A549 (cell line): ENCODE results near the gene SNAP29. TPM values are rescaled to one million over a fixed set of nuclear protein-coding genes. Genes with fewer than 3 reads are reported as not detected.
"Not testable (repeated sequence)": the region's sequence is repeated elsewhere in the genome, so short reads cannot be mapped to it uniquely, and the experiment has no call there.

Source experiments
- ATAC-seq, 2 experiments: fragments of 200-7000 bp in 1 of 2; fragments of >200 bp in 1 of 2; cut with Nextera tagmentation in 1 of 2; cut with Tn5 transposase in 1 of 2; 3 replicates each; pipeline versions ENCODE4 v1.8.0 to v1.9.1; 2018 to 2020; ENCODE audit warnings: mild to moderate bottlenecking in 1 of 2, moderate library complexity in 1 of 2
- CTCF ChIA-PET: fragments of 300-600 bp; sonication (Branson Sonifier 250); formaldehyde crosslinking; extraction: SDS; loops from one replicate; lab custom pipeline; 2021; ENCODE audit warnings: antibody characterized with exemption, inconsistent platforms; lab: Yijun Ruan, JAX
- POLR2A ChIA-PET: fragments of 350-600 bp; formaldehyde crosslinking; extraction: SDS; loops from one replicate; lab custom pipeline; 2021; ENCODE audit warnings: antibody characterized with exemption, inconsistent platforms; lab: Yijun Ruan, JAX
- DNase-seq, 2 experiments: peaks; one replicate each; pipeline versions ENCODE4 v3.0.0 to v3.0.0-alpha.2; 2011 to 2016; ENCODE audit warnings: low read depth in 1 of 2, low spot score in 1 of 2
- FAIRE-seq: peaks from 2 replicates; lab custom pipeline; 2011; peaks lifted over from hg19 to GRCh38; lab: Jason Lieb, UNC
- H3K27ac ChIP-seq, 2 experiments: fragments of >200 bp; sonication (Bioruptor Twin); formaldehyde crosslinking; 3 replicates each; pipeline ENCODE4 v1.5.1; 2016 to 2017
- H3K4me1 ChIP-seq: fragments of >200 bp; sonication (Bioruptor Twin); formaldehyde crosslinking; 3 replicates; pipeline ENCODE4 v1.6.1; 2016
- H3K4me2 ChIP-seq: fragments of >200 bp; sonication (Bioruptor Twin); formaldehyde crosslinking; 3 replicates; pipeline ENCODE4 v1.6.1; 2016
- H3K4me3 ChIP-seq: fragments of >200 bp; sonication (Bioruptor Twin); formaldehyde crosslinking; 3 replicates; pipeline ENCODE4 v1.5.1; 2016
- H3K9me3 ChIP-seq: fragments of >200 bp; sonication (Bioruptor Twin); formaldehyde crosslinking; 3 replicates; pipeline ENCODE4 v1.6.1; 2016
- ATOH8 ChIP-seq: fragments of 250-450 bp; sonication (Bioruptor Pico); IDR thresholded peaks from 2 replicates; pipeline ENCODE4 v1.5.0; 2020; ENCODE audit warnings: low read depth, mild to moderate bottlenecking, moderate library complexity
- BCL3 ChIP-seq: fragments of >200 bp; sonication (Bioruptor Twin); formaldehyde crosslinking; IDR thresholded peaks from 3 replicates; pipeline ENCODE4 v1.6.1; 2016
- CHD2 ChIP-seq: fragments of 150-350 bp; IDR thresholded peaks from 2 replicates; pipeline ENCODE4 v1.6.1; 2014; ENCODE audit warnings: low read length; ENCODE audit not compliant: partially characterized antibody
- CTCF ChIP-seq: fragments of >200 bp; sonication (Bioruptor Twin); formaldehyde crosslinking; IDR thresholded peaks from 3 replicates; pipeline ENCODE4 v1.5.1; 2016
- E2F6 ChIP-seq: IDR thresholded peaks from 2 replicates; pipeline ENCODE4 v1.6.1; 2012; ENCODE audit warnings: low read depth, borderline replicate concordance
- HDAC2 ChIP-seq: fragments of 200-600 bp; sonication (generic); IDR thresholded peaks from 2 replicates; pipeline ENCODE4 v1.6.1; 2016
- JUNB ChIP-seq: fragments of >200 bp; sonication (Bioruptor Twin); formaldehyde crosslinking; IDR thresholded peaks from 2 replicates; pipeline ENCODE4 v1.6.1; 2016
- KDM5A ChIP-seq: fragments of 200-600 bp; sonication (generic); IDR thresholded peaks from 2 replicates; pipeline ENCODE4 v1.6.1; 2016; ENCODE audit warnings: antibody characterized with exemption, mild to moderate bottlenecking
- MAZ ChIP-seq: fragments of 150-350 bp; IDR thresholded peaks from 2 replicates; pipeline ENCODE4 v1.6.1; 2014; ENCODE audit warnings: antibody characterized with exemption, low read depth, low read length, borderline replicate concordance
- POLR2A ChIP-seq: IDR thresholded peaks from 2 replicates; pipeline ENCODE4 v1.6.1; 2012; ENCODE audit warnings: mild to moderate bottlenecking, low read length
- RCOR1 ChIP-seq: fragments of 150-350 bp; IDR thresholded peaks from 2 replicates; pipeline ENCODE4 v1.6.1; 2014; ENCODE audit warnings: antibody characterized with exemption, low read length, low read depth
- REST ChIP-seq: fragments of 200-600 bp; sonication (generic); IDR thresholded peaks from 2 replicates; pipeline ENCODE4 v1.6.1; 2016; ENCODE audit warnings: antibody characterized with exemption, mild to moderate bottlenecking, moderate library complexity
- RFX5 ChIP-seq: fragments of 450-650 bp; IDR thresholded peaks from 2 replicates; pipeline ENCODE4 v1.7.1; 2014; ENCODE audit warnings: antibody characterized with exemption, mild to moderate bottlenecking, moderate library complexity
- SMC3 ChIP-seq: fragments of >200 bp; sonication (Bioruptor Twin); formaldehyde crosslinking; IDR thresholded peaks from 3 replicates; pipeline ENCODE4 v1.6.1; 2018; ENCODE audit warnings: inconsistent platforms
- TP53 ChIP-seq: fragments of 250-450 bp; sonication (Bioruptor Pico); IDR thresholded peaks from 2 replicates; pipeline ENCODE4 v1.5.0; 2021; ENCODE audit warnings: mild to moderate bottlenecking, moderate library complexity
- WGBS: methylation state at CpG from one replicate; pipeline ENCODE4 v1.1.6; 2017; ENCODE audit errors: missing lambda C conversion rate; 5-methylcytosine and 5-hydroxymethylcytosine counted together
- polyA plus RNA-seq, 4 experiments: library from polyadenylated mRNA; depleted of rRNA in 3 of 4; stranded (reverse); fragments of >200 nt; fragmentation: RNase III in 1 of 4; extraction: RNeasy Plus Mini Kit Qiagen cat#74134 plus additional on column Dnase treatment in 1 of 4; gene quantifications; 2 replicates in 3 of 4; 3 replicates in 1 of 4; pipeline ENCODE4 v1.2.3, GENCODE V29; 2011 to 2017

The SNAP29 gene
- polyA plus RNA-seq, 2 of the 4 experiments (the other 2 are of a cell fraction), result 14.2 to 20.1 TPM

- no peak overlapping the region for H3K4me3 ChIP-seq
- no peak overlapping the region for H3K4me2 ChIP-seq
- ChIA-PET POLR2A (no interaction called here), CTCF (no interaction called here)
- DNase-seq (no peak), FAIRE-seq (no peak), ATAC-seq (no peak)
- no peaks in the 10 kb centered on the region for H3K4me1 ChIP-seq
- 94% methylated on average over 6 of the region's 6 CpGs for WGBS
- H3K27ac ChIP-seq, result no peak overlapping the region
- TF ChIP-seq JUNB (no peak), KDM5A (no peak), POLR2A (no peak), E2F6 (no peak), ATOH8 (no peak), TP53 (CRISPR knock-in tag) (no peak), RFX5 (no peak)
- H3K9me3 ChIP-seq, result no peaks in the 10 kb centered on the region
Observed at GRCh38 chr22:20825624-20826023, 33.2 kb upstream of the SNAP29 start.

GRCh38 chr22:20826373-20827152 is 32.2 kb upstream of the SNAP29 start:
- H3K27ac ChIP-seq, ATAC-seq, POLR2A ChIA-PET, DNase-seq, H3K4me1 ChIP-seq, FAIRE-seq, H3K4me2 ChIP-seq, H3K9me3 ChIP-seq, H3K4me3 ChIP-seq, CTCF ChIA-PET: not testable (repeated sequence)
- 83% methylated on average over 5 of the region's 5 CpGs for WGBS

- Histone ChIP-seq H3K27ac (no peak overlapping the region), H3K4me1 (no peaks in the 10 kb centered on the region), H3K9me3 (no peaks in the 10 kb centered on the region), H3K4me2 (no peak overlapping the region), H3K4me3 (no peak overlapping the region)
- no peak for FAIRE-seq
- TF ChIP-seq HDAC2 (no peak), MAZ (no peak), REST (no peak)
- DNase-seq, result no peak
- 95% methylated on average over 3 of the region's 3 CpGs for WGBS
- ATAC-seq, result no peak
- POLR2A ChIA-PET, result no interaction called here
- CTCF ChIA-PET, result interaction anchor here (0.6 kb wide), 1 partner anchor 125 kb away, joined by 3 read pairs; no protein-coding TSS in a partner anchor
Observed at GRCh38 chr22:20829491-20830134, 29.2 kb upstream of the SNAP29 start.

GRCh38 chr22:20833225-20833665 is 25.6 kb upstream of the SNAP29 start:
- 96% methylated on average over 4 of the region's 6 CpGs for WGBS
- DNase-seq (no peak), FAIRE-seq (no peak)
- no peak overlapping the region for H3K4me3 ChIP-seq
- H3K4me1 ChIP-seq, result no peaks in the 10 kb centered on the region
- POLR2A ChIA-PET, result no interaction called here
- CTCF ChIA-PET, result interaction anchor here (0.9 to 1.1 kb wide), 2 partner anchors 12 to 13 kb away, joined by 3 read pairs; no protein-coding TSS in a partner anchor
- H3K9me3 ChIP-seq, result no peaks in the 10 kb centered on the region
- no peak overlapping the region for H3K4me2 ChIP-seq
- TF ChIP-seq CHD2, result no peak
- TF ChIP-seq RCOR1, result no peak
- no peak for TF ChIP-seq REST
- TF ChIP-seq CTCF, result no peak
- no peak for TF ChIP-seq SMC3
- TF ChIP-seq BCL3, result no peak
- TF ChIP-seq, all 56 proteins: peak for 0
- no peak for ATAC-seq
- H3K27ac ChIP-seq, result no peak overlapping the region
